ENCODE measurements around the gene FAM47C. TPM values are rescaled to one million over a fixed set of nuclear protein-coding genes. Genes with fewer than 3 reads are reported as not detected.

The FAM47C gene
- not detected in 2 replicates for total RNA-seq

GRCh38 chrX:37008182-37008581, at the start of gene FAM47C:
TSS of gene FAM47C (plus strand) at chrX:37008366. CDS start at chrX:37008411, 45 bp downstream.

Measured in pericardium fibroblast (primary cell).